GM21619 (cell line): Measurements from ENCODE around the gene DAZAP1.

Source experiments
- ATAC-seq: cut with Tn5 transposase; IDR thresholded peaks from one replicate; pipeline ENCODE4 v1.9.1; 2021; ENCODE audit not compliant: unreplicated experiment

DAZAP1 gene

GRCh38 chr19:1377176-1377964 lies 30.0 kb upstream of the DAZAP1 start:
- no peak for ATAC-seq

GRCh38 chr19:1377965-1378785 lies 29.2 kb upstream of the DAZAP1 start:
- no peak for ATAC-seq

- ATAC-seq = no peak
Measured at GRCh38 chr19:1379126-1379905, 28.1 kb upstream of the DAZAP1 start.

GRCh38 chr19:1379961-1380489 lies 27.4 kb upstream of the DAZAP1 start:
- no peak for ATAC-seq

GRCh38 chr19:1382250-1382649 lies 25.1 kb upstream of the DAZAP1 start:
- no peak for ATAC-seq

- ATAC-seq = no peak
Measured at GRCh38 chr19:1383017-1383311, 24.4 kb upstream of the DAZAP1 start.

- peak; percentile 67 for ATAC-seq
Measured at GRCh38 chr19:1383312-1384084, 23.9 kb upstream of the DAZAP1 start, which contains the start of gene NDUFS7. TSS of gene NDUFS7 (plus strand) at chr19:1383907. CDS start at chr19:1383927, 20 bp downstream.

- ATAC-seq = no peak
Measured at GRCh38 chr19:1384085-1384462, 23.3 kb upstream of the DAZAP1 start.

- ATAC-seq = no peak
Measured at GRCh38 chr19:1384478-1385110, 22.8 kb upstream of the DAZAP1 start.

- ATAC-seq = no peak
Measured at GRCh38 chr19:1385816-1386215, 21.6 kb upstream of the DAZAP1 start.

- no peak for ATAC-seq
Measured at GRCh38 chr19:1386945-1387683, 20.3 kb upstream of the DAZAP1 start.

- ATAC-seq = no peak
Measured at GRCh38 chr19:1387684-1388636, 19.4 kb upstream of the DAZAP1 start.

GRCh38 chr19:1388637-1389026 lies 18.8 kb upstream of the DAZAP1 start:
- ATAC-seq = no peak

- no peak for ATAC-seq
Measured at GRCh38 chr19:1389033-1389940, 18.1 kb upstream of the DAZAP1 start.

GRCh38 chr19:1390890-1391423 lies 16.4 kb upstream of the DAZAP1 start:
- ATAC-seq = no peak

- no peak for ATAC-seq
Measured at GRCh38 chr19:1392407-1392806, 15.0 kb upstream of the DAZAP1 start.

- no peak for ATAC-seq
Measured at GRCh38 chr19:1392939-1393530, 14.4 kb upstream of the DAZAP1 start.
